ENCODE results near the gene PYROXD2.

Gene PYROXD2

GRCh38 chr10:98414932-98415730 is at the start of gene PYROXD2:
Gene PYROXD2, minus strand, starts transcription at chr10:98415182. Its CDS starts 47 bp downstream, at chr10:98415135.
- DNase-seq (ENCODE audit: extremely low read depth, low read depth): peak; percentile 81
- H3K4me3 ChIP-seq (replicated peaks; ENCODE audit: low read depth, low read length): peak within 1 kb of the TSS; percentile 64
- TF ChIP-seq, protein P1, sequence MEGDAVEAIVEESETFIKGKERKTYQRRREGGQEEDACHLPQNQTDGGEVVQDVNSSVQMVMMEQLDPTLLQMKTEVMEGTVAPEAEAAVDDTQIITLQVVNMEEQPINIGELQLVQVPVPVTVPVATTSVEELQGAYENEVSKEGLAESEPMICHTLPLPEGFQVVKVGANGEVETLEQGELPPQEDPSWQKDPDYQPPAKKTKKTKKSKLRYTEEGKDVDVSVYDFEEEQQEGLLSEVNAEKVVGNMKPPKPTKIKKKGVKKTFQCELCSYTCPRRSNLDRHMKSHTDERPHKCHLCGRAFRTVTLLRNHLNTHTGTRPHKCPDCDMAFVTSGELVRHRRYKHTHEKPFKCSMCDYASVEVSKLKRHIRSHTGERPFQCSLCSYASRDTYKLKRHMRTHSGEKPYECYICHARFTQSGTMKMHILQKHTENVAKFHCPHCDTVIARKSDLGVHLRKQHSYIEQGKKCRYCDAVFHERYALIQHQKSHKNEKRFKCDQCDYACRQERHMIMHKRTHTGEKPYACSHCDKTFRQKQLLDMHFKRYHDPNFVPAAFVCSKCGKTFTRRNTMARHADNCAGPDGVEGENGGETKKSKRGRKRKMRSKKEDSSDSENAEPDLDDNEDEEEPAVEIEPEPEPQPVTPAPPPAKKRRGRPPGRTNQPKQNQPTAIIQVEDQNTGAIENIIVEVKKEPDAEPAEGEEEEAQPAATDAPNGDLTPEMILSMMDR (IDR thresholded peaks at IDR 0.05; ENCODE audit: low read depth, low read length, missing control alignments): peak; percentile 3

DNA sequence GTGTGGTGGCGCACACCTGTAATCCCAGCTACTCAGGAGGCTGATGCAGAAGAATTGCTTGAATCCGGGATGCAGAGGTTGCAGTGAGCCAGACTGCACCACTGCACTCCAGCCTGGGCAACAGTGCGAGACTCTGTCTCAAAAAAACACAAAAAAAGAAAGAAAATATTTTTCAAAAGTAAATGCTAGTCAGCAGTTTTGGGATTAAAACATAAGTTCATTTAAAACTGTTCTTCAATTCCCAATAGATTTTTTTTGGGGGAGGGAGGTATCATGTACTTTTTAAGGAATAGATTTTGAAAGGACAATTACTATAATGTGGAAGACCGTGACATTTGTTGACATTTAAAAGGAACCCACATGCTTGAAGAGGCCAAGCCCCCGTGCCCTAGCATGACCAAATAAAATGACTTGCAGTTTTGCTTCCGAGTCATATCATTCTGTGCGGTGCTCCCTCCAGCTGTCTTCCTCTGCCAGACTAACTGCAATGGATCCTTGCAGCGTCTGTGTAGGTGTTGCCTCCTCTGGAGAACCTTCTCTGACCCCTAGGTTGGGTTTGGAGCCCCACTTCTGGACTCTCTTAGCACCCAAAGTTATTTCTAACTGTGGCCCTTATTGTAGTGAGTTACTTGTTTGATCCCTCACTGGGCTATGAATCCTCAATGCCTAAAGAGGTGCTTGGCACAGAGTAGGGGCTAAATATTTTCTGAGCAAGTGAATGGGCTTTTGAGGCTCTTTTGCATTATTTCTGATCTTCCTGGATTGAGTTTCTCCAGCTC is 49.2 kb upstream of the PYROXD2 start:
- no peak for DNase-seq (ENCODE audit: extremely low read depth, low read depth)
- H3K4me3 ChIP-seq (replicated peaks; ENCODE audit: low read depth, low read length): no peak overlapping the region
- TF ChIP-seq, protein P1 (IDR thresholded peaks at IDR 0.05; ENCODE audit: low read depth, low read length, missing control alignments): no peak

DNA sequence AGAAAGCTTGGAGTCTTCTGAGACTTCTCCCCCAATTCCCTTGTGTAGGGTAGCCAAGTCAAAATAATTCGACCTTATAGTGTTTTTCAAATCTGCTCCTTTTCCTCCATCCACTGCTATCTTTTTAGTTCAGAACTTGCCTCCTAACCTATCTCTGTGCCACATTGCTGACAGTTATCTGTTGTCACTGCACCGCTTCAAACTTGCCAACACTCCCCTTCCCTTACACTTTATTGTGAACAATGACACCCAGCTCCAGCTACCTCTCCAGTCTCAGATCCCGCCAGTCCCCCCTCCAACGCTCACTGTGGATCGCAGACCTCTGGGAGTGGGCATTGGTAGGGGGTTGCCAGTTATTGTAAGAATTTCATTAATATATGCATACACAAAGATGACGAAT is 48.0 kb upstream of the PYROXD2 start:
- no peak overlapping the region for H3K4me3 ChIP-seq (replicated peaks; ENCODE audit: low read depth, low read length)
- TF ChIP-seq, protein P1 (IDR thresholded peaks at IDR 0.05; ENCODE audit: low read depth, low read length, missing control alignments): no peak
- no peak for DNase-seq (ENCODE audit: extremely low read depth, low read depth)

DNA sequence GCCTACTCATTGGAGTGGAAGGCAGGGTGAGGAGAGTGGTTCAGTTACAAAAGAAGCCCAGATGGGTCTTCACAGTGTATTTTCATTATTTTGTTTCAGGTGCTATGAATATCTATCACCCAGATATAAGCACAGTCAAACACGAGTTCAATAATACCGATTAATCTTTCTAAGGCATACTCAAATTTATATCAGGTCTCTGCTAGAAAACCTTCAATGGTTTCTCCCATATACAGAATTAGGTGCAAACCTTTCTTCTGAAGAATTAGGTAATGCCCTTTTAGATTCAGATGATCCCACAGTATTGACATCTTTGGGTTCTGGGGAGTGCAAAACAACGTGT is 46.5 kb upstream of the PYROXD2 start:
- DNase-seq (ENCODE audit: extremely low read depth, low read depth): no peak
- no peak overlapping the region for H3K4me3 ChIP-seq (replicated peaks; ENCODE audit: low read depth, low read length)
- TF ChIP-seq, protein P1 (IDR thresholded peaks at IDR 0.05; ENCODE audit: low read depth, low read length, missing control alignments): no peak

DNA sequence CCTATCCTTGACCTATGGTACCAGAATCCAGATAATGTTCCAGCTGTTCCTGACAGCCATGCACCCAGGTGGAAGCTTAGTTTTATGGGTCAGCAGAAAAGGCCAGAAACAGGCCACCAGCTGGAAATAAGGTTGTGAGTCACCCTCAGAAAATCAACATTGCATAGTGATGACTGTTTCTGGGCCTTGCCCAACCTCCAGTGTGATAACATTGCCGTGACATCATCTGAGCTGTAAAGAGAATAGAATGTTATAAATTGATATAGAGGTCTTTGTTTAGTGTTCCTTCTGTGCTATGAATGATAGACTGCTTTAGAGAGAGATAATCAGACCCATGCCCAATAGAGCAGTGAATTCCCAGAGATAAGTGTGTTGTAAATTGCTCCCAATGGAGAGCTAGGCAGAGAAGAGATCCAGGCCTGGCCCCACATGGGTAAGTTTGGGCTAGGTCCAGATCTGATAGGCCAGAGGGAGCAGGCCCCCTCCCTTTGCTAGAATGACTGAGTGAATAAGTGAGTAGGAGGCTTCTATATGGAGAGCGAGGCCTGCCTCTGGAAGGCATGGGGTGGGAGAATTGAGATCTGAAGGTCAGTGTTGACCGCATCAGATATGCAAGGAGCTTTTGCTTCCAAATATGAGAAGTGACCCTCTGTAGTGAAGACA is 46.0 kb upstream of the PYROXD2 start:
- DNase-seq (ENCODE audit: extremely low read depth, low read depth): peak; percentile 75
- H3K4me3 ChIP-seq (replicated peaks; ENCODE audit: low read depth, low read length): no peak overlapping the region
- TF ChIP-seq, protein P1 (IDR thresholded peaks at IDR 0.05; ENCODE audit: low read depth, low read length, missing control alignments): no peak

DNA sequence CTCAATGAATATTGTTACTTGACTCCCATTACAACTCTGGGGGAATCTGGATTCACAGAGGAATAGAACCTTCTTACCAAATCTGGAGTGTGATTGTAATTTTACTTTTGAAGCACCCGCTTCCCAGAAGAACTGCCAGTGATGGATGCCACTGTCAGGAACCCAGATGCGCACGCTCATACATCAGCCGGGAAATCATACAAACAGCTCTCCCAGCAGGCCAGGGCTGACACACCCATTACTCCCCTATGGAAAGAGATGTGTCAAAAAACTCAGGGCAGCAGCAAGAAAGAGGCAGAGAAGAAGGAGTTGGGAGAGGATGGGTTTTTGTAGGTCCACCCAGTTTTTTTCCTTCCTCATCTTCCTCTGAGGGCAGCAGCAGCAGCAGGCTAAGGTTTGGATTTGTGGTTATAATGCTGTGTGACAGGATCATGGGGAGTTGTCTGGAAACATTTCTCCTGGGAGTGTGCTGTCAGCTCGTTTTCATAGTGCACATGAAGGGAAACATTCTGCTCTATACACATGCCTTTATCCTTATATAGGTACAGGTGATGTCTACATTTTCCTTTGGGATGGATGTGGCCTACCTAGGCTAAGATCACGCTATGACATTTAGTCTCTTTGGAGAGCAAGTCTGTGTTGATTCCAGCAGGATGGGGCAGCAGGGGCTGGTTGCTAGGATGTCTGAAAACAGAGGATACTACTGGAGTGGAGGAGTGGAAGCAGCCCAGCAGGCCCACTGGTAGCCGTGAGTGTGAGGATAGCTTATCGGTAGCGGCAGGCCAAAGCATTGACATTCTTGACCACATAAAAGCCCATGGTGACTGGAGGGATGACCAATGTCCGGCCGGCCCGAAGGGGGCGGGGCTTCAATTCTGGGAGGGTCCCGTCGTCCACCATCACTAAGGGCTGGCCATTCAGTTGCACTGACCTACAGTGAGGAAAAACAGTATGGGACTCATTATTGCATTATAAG is 44.1 kb upstream of the PYROXD2 start:
- no peak overlapping the region for H3K4me3 ChIP-seq (replicated peaks; ENCODE audit: low read depth, low read length)
- DNase-seq (ENCODE audit: extremely low read depth, low read depth): no peak
- TF ChIP-seq, protein P1 (IDR thresholded peaks at IDR 0.05; ENCODE audit: low read depth, low read length, missing control alignments): no peak

Measured in HFF-Myc (cell line).